Ishikawa (cell line): Measurements from ENCODE around the gene GMEB2.

Experiments
- CEBPB ChIP-seq: IDR thresholded peaks from 2 replicates; pipeline ENCODE4 v1.6.1; 2012
- EGR1 ChIP-seq: IDR thresholded peaks from 2 replicates; pipeline ENCODE4 v1.6.1; 2012
- EP300 ChIP-seq: IDR thresholded peaks from 2 replicates; pipeline ENCODE4 v1.6.1; 2012; ENCODE audit warnings: borderline replicate concordance
- FOXM1 ChIP-seq: IDR thresholded peaks from 2 replicates; pipeline ENCODE4 v1.6.1; 2012; ENCODE audit warnings: low read depth, borderline replicate concordance
- MAX ChIP-seq: IDR thresholded peaks from 2 replicates; pipeline ENCODE4 v1.6.1; 2012
- NFIC ChIP-seq: IDR thresholded peaks from 2 replicates; pipeline ENCODE4 v1.6.1; 2012
- RAD21 ChIP-seq: IDR thresholded peaks from 2 replicates; pipeline ENCODE4 v1.6.1; 2012; ENCODE audit warnings: low read depth
- REST ChIP-seq: IDR thresholded peaks from 2 replicates; pipeline ENCODE4 v1.6.1; 2012; ENCODE audit warnings: low read depth, mild to moderate bottlenecking
- TAF1 ChIP-seq: IDR thresholded peaks from 2 replicates; pipeline ENCODE4 v1.6.1; 2012; ENCODE audit warnings: low read depth, mild to moderate bottlenecking
- TCF12 ChIP-seq: IDR thresholded peaks from 2 replicates; pipeline ENCODE4 v1.6.1; 2012; ENCODE audit warnings: low read depth
- YY1 ChIP-seq: IDR thresholded peaks from 2 replicates; pipeline ENCODE4 v1.6.1; 2012; ENCODE audit warnings: low read depth
- ZBTB7A ChIP-seq: IDR thresholded peaks from 2 replicates; pipeline ENCODE4 v1.6.1; 2012; ENCODE audit warnings: low read depth

- TF ChIP-seq NFIC: no peak
- no peak for TF ChIP-seq FOXM1
- TF ChIP-seq MAX: no peak
- TF ChIP-seq TAF1: no peak
- TF ChIP-seq CEBPB: no peak
- TF ChIP-seq RAD21: no peak
- no peak for TF ChIP-seq YY1
- TF ChIP-seq TCF12: no peak
- TF ChIP-seq EP300: no peak
- no peak for TF ChIP-seq EGR1
- TF ChIP-seq REST: no peak
- no peak for TF ChIP-seq ZBTB7A
Measured at GRCh38 chr20:63567136-63567385, 59.8 kb downstream of the GMEB2 start.
